Esophagus squamous epithelium (tissue), 5 donors: Measurements from ENCODE around the gene CELF1. TPM values are rescaled to one million over a fixed set of nuclear protein-coding genes. Genes with fewer than 3 reads are reported as not detected.

ENCODE experiments used
- DNase-seq: peaks from one replicate; lab custom pipeline; 2025; lab: John Stamatoyannopoulos, UW
- H3K27ac ChIP-seq, 4 donors: fragments of 200-600 bp; sonication (generic); one replicate each; pipeline ENCODE4 v1.5.1; 2016 to 2019; ENCODE audit warnings: mild to moderate bottlenecking in 1 of 4
- H3K27me3 ChIP-seq, 4 donors: fragments of 200-600 bp; sonication (generic); 1 replicate in 3 of 4; 2 replicates in 1 of 4; pipeline versions ENCODE4 v1.5.1 to v1.6.0; 2017 to 2021; ENCODE audit warnings: antibody characterized with exemption in 1 of 4
- H3K36me3 ChIP-seq, 3 donors: fragments of 200-600 bp; sonication (generic); one replicate each; pipeline ENCODE4 v1.5.1; 2016 to 2019
- H3K4me1 ChIP-seq, 3 donors: fragments of 200-600 bp; sonication (generic); one replicate each; pipeline ENCODE4 v1.5.1; 2017 to 2019
- H3K4me3 ChIP-seq, 4 donors: fragments of 200-600 bp; sonication (generic); 1 replicate in 3 of 4; 2 replicates in 1 of 4; pipeline ENCODE4 v1.5.1; 2016 to 2019; ENCODE audit warnings: mild to moderate bottlenecking in 2 of 4, moderate library complexity in 1 of 4
- H3K9me3 ChIP-seq, 3 donors: fragments of 200-600 bp; sonication (generic); one replicate each; pipeline ENCODE4 v1.5.1; 2016 to 2019
- POLR2A ChIP-seq, 4 donors: fragments of 450-650 bp; IDR thresholded peaks; one replicate each; pipeline ENCODE4 v1.6.1; 2017; ENCODE audit warnings: antibody characterized with exemption in 4 of 4, mild to moderate bottlenecking in 4 of 4, moderate library complexity in 3 of 4
- WGBS, 2 donors: methylation state at CpG; one replicate each; pipeline ENCODE4 v1.1.5; 2018; 5-methylcytosine and 5-hydroxymethylcytosine counted together
- intact Hi-C: fragments of 100-400 bp; cut with DNase I; formaldehyde crosslinking; loops from one replicate; pipeline ENCODE4 v1.15.0; 2022
- total RNA-seq, 4 donors: library from RNA; depleted of rRNA; stranded (reverse); fragments of >200 nt; gene quantifications; one replicate each; pipeline ENCODE4 v1.1.0, GENCODE V29; 2016
- TF ChIP-seq, protein P1 (sequence below), 6 experiments: fragments of 450-650 bp in 4 of 6; fragments of 200-600 bp in 2 of 6; sonication (generic) in 2 of 6; IDR thresholded peaks; one replicate each; pipeline ENCODE4 v1.5.1; 2016 to 2019; ENCODE audit warnings: antibody characterized with exemption in 6 of 6, mild to moderate bottlenecking in 4 of 6, moderate library complexity in 4 of 6
- donor health status: DM: yes; HTN: yes; CAD: no.

Gene CELF1
- total RNA-seq, 4 donors from 2014 or later = 50.4 to 88.9 (median 64.1) TPM

GRCh38 chr11:47448566-47449427 lies 104.1 kb downstream of the CELF1 start, which contains the start of gene RAPSN:
Gene RAPSN (minus strand): TSS chr11:47449136. CDS start chr11:47448964, 172 bp downstream.
- intact Hi-C loops = no loop called here
- 56 to 90% methylated on average over 2 to 8 of the region's 32 CpGs for WGBS, 2 donors

DNA sequence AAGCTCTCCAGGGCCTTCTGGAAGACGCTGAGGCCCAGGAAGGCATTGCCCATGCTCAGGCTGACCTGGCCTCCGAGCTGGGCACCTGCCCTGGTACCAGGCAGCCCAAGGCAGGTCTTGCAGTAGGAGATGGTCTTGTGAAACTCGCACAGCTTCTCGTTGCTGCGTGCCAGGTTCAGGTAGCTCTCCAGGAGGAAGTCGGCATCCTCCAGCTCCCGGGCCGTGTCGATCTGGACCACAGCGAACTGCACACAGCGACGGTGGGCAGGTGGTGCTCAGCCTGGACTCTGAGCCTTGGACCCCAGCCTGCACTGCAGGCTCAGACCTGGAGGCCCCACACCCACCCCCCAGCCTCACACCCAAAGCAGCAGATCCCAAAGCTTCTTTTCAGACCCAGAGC lies 105.0 kb downstream of the CELF1 start:
- Histone ChIP-seq H3K4me3 (no peak overlapping the region), H3K9me3 (no peaks in the 10 kb centered on the region), H3K27ac (no peak overlapping the region), H3K36me3 (no peaks in the 10 kb centered on the region), H3K27me3 (no peaks in the 10 kb centered on the region), H3K4me1 (no peaks in the 10 kb centered on the region)
- intact Hi-C loops = no loop called here
- TF ChIP-seq POLR2A (IDR thresholded peaks at IDR 0.05) = no peak
- TF ChIP-seq, protein P1, sequence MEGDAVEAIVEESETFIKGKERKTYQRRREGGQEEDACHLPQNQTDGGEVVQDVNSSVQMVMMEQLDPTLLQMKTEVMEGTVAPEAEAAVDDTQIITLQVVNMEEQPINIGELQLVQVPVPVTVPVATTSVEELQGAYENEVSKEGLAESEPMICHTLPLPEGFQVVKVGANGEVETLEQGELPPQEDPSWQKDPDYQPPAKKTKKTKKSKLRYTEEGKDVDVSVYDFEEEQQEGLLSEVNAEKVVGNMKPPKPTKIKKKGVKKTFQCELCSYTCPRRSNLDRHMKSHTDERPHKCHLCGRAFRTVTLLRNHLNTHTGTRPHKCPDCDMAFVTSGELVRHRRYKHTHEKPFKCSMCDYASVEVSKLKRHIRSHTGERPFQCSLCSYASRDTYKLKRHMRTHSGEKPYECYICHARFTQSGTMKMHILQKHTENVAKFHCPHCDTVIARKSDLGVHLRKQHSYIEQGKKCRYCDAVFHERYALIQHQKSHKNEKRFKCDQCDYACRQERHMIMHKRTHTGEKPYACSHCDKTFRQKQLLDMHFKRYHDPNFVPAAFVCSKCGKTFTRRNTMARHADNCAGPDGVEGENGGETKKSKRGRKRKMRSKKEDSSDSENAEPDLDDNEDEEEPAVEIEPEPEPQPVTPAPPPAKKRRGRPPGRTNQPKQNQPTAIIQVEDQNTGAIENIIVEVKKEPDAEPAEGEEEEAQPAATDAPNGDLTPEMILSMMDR (IDR thresholded peaks at IDR 0.05) = no peak
- WGBS, 2 donors = 80% methylated on average over 1 to 3 of the region's 12 CpGs
- no peak for DNase-seq

More at GRCh38 chr11:47448566-47449427, 104.1 kb downstream of the CELF1 start, which contains the start of gene RAPSN:
- Histone ChIP-seq H3K36me3 (no peaks in the 10 kb centered on the region), H3K4me1 (no peaks in the 10 kb centered on the region), H3K4me3 (no peak within 1 kb of the TSS), H3K27ac (no peak within 1 kb of the TSS), H3K9me3 (no peaks in the 10 kb centered on the region), H3K27me3 (no peaks in the 10 kb centered on the region)
- TF ChIP-seq POLR2A (IDR thresholded peaks at IDR 0.05) = no peak
- TF ChIP-seq, protein P1 (IDR thresholded peaks at IDR 0.05) = no peak
- no peak for DNase-seq

- no peak for TF ChIP-seq POLR2A (IDR thresholded peaks at IDR 0.05)
- TF ChIP-seq, protein P1 (IDR thresholded peaks at IDR 0.05) = no peak
- Histone ChIP-seq H3K4me1 (no peaks in the 10 kb centered on the region), H3K27ac (no peak overlapping the region), H3K4me3 (no peak overlapping the region), H3K27me3 (no peaks in the 10 kb centered on the region), H3K9me3 (no peaks in the 10 kb centered on the region), H3K36me3 (no peaks in the 10 kb centered on the region)
- WGBS, 2 donors = 87 to 96% methylated on average over 5 to 9 of the region's 9 CpGs
- DNase-seq = no peak
- intact Hi-C loops = no loop called here
Measured at GRCh38 chr11:47446833-47447232, 106.1 kb downstream of the CELF1 start.

GRCh38 chr11:47445840-47446239 lies 107.1 kb downstream of the CELF1 start:
- Histone ChIP-seq H3K4me1 (no peaks in the 10 kb centered on the region), H3K4me3 (no peak overlapping the region), H3K27me3 (no peaks in the 10 kb centered on the region), H3K27ac (no peak overlapping the region), H3K9me3 (no peaks in the 10 kb centered on the region), H3K36me3 (no peaks in the 10 kb centered on the region)
- intact Hi-C loops = no loop called here
- DNase-seq = no peak
- 90 to 96% methylated on average over 4 of the region's 4 CpGs for WGBS, 2 donors
- TF ChIP-seq POLR2A (IDR thresholded peaks at IDR 0.05) = no peak
- TF ChIP-seq, protein P1 (IDR thresholded peaks at IDR 0.05) = no peak

DNA sequence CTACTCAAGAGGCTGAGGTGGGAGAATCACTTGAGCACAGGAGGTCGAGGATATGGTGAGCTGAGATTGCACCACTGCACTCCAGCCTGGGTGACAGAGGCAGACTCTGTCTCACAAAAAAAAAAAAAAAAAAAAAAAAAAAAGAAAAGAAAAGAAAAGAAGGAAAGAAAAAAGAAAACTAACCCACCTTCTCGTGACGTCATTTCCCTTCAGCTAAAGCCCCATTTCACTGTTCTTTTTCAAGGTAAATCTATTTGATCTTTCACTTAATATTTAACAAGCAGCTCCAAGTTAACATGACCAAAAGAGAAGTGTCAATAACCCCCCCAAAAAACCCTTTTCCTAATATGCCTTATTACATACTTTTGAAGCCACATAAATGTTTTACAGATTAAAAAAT lies 109.1 kb downstream of the CELF1 start:
- no peak overlapping the region for H3K27ac ChIP-seq
- H3K36me3 ChIP-seq = no peaks in the 10 kb centered on the region
- WGBS, 2 donors = 82 to 83% methylated on average over 3 of the region's 3 CpGs
- H3K27me3 ChIP-seq = no peaks in the 10 kb centered on the region
- H3K9me3 ChIP-seq = no peaks in the 10 kb centered on the region
- no peak for DNase-seq
- H3K4me3 ChIP-seq = no peak overlapping the region
- intact Hi-C loops = no loop called here
- no peaks in the 10 kb centered on the region for H3K4me1 ChIP-seq
- TF ChIP-seq, protein P1 (IDR thresholded peaks at IDR 0.05) = no peak
- no peak for TF ChIP-seq POLR2A (IDR thresholded peaks at IDR 0.05)
